Lower lobe of right lung (tissue), 2 donors: Measurements from ENCODE around the gene PRKAR2B. TPM values are rescaled to one million over a fixed set of nuclear protein-coding genes. Genes with fewer than 3 reads are reported as not detected.

ENCODE experiments used
- ATAC-seq, 2 donors: fragments of 200-7000 bp; cut with Tn5 transposase; one replicate each; pipeline ENCODE4 v1.9.1; 2020 to 2022; ENCODE audit warnings: mild to moderate bottlenecking in 2 of 2, moderate library complexity in 2 of 2
- DNase-seq: peaks from one replicate; pipeline ENCODE4 v3.0.0-alpha.2; 2020
- H3K27ac ChIP-seq: fragments of 200-600 bp; one replicate; pipeline ENCODE4 v1.8.0; 2022
- H3K27me3 ChIP-seq: fragments of 200-600 bp; one replicate; pipeline ENCODE4 v1.8.0; 2022; ENCODE audit warnings: low read depth
- H3K36me3 ChIP-seq: fragments of 200-600 bp; one replicate; pipeline ENCODE4 v1.8.0; 2022; ENCODE audit warnings: mild to moderate bottlenecking
- H3K4me1 ChIP-seq: fragments of 200-600 bp; one replicate; pipeline ENCODE4 v1.8.0; 2022
- H3K4me3 ChIP-seq: fragments of 200-600 bp; one replicate; pipeline ENCODE4 v1.8.0; 2022; ENCODE audit warnings: mild to moderate bottlenecking
- H3K9me3 ChIP-seq: fragments of 200-600 bp; one replicate; pipeline ENCODE4 v1.8.0; 2022
- CTCF ChIP-seq: fragments of 200-600 bp; IDR thresholded peaks from one replicate; pipeline ENCODE4 v1.8.0; 2022; ENCODE audit warnings: antibody characterized with exemption, mild to moderate bottlenecking
- intact Hi-C: fragments of 100-400 bp; cut with DNase I; formaldehyde crosslinking; loops from one replicate; pipeline ENCODE4 v1.11.0; 2022
- total RNA-seq: library from RNA; stranded (reverse); fragmentation: NEBNext Ultra II Directional; extraction: Animal tissue kit (Norgen Biotek cat#: 25700); gene quantifications from one replicate; pipeline ENCODE4 v1.2.1, GENCODE V29; 2021
- donor health status: DM: no; HTN: yes; CAD: no; lungs with severe emphysema.

The PRKAR2B gene
- total RNA-seq, 1 donor from 2014 or later, result 10.3 TPM

- Histone ChIP-seq H3K36me3 (no peaks in the 10 kb centered on the region), H3K4me1 (no peaks in the 10 kb centered on the region), H3K27me3 (no peaks in the 10 kb centered on the region), H3K27ac (no peak overlapping the region), H3K9me3 (no peaks in the 10 kb centered on the region), H3K4me3 (no peak overlapping the region)
- TF ChIP-seq CTCF, result no peak
- ATAC-seq (no peak), DNase-seq (no peak)
- intact Hi-C loops, result no loop called here
These were observed 31.8 kb upstream of the PRKAR2B start for GRCh38 chr7:107012691-107013090.

GRCh38 chr7:107014387-107015023, 30.0 kb upstream of the PRKAR2B start:
- H3K27ac ChIP-seq, result no peak overlapping the region
- no peak for ATAC-seq
- no peaks in the 10 kb centered on the region for H3K27me3 ChIP-seq
- H3K4me1 ChIP-seq, result no peaks in the 10 kb centered on the region
- no peak for TF ChIP-seq CTCF
- H3K36me3 ChIP-seq, result no peaks in the 10 kb centered on the region
- intact Hi-C loops, result no loop called here
- no peak for DNase-seq
- H3K4me3 ChIP-seq, result no peak overlapping the region
- H3K9me3 ChIP-seq, result no peaks in the 10 kb centered on the region

GRCh38 chr7:107016312-107016711, 28.2 kb upstream of the PRKAR2B start:
- ATAC-seq (no peak), DNase-seq (no peak)
- no peaks in the 10 kb centered on the region for H3K9me3 ChIP-seq
- intact Hi-C loops, result no loop called here
- H3K4me1 ChIP-seq, result no peaks in the 10 kb centered on the region
- no peak for TF ChIP-seq CTCF
- H3K27me3 ChIP-seq, result no peaks in the 10 kb centered on the region
- no peaks in the 10 kb centered on the region for H3K36me3 ChIP-seq
- H3K4me3 ChIP-seq, result no peak overlapping the region
- no peak overlapping the region for H3K27ac ChIP-seq

- H3K4me3 ChIP-seq, result no peak overlapping the region
- ATAC-seq (no peak), DNase-seq (no peak)
- no peak for TF ChIP-seq CTCF
- intact Hi-C loops, result no loop called here
- H3K4me1 ChIP-seq, result no peaks in the 10 kb centered on the region
- no peak overlapping the region for H3K27ac ChIP-seq
- H3K9me3 ChIP-seq, result no peaks in the 10 kb centered on the region
- no peaks in the 10 kb centered on the region for H3K27me3 ChIP-seq
- no peaks in the 10 kb centered on the region for H3K36me3 ChIP-seq
These were observed 26.4 kb upstream of the PRKAR2B start for GRCh38 chr7:107017965-107018719.

GRCh38 chr7:107020400-107020799, 24.1 kb upstream of the PRKAR2B start:
- intact Hi-C loops, result no loop called here
- DNase-seq (no peak), ATAC-seq (no peak)
- Histone ChIP-seq H3K36me3 (no peaks in the 10 kb centered on the region), H3K4me3 (no peak overlapping the region), H3K4me1 (no peaks in the 10 kb centered on the region), H3K9me3 (no peaks in the 10 kb centered on the region), H3K27me3 (no peaks in the 10 kb centered on the region), H3K27ac (no peak overlapping the region)
- no peak for TF ChIP-seq CTCF
